Measurements from ENCODE around the gene MYH1. TPM values are rescaled to one million over a fixed set of nuclear protein-coding genes. Genes with fewer than 3 reads are reported as not detected.
A peak's percentile ranks its signal among the peaks of the same experiment; 100 is the strongest.
"Not testable (repeated sequence)": the region's sequence is repeated elsewhere in the genome, so short reads cannot be mapped to it uniquely, and the experiment has no call there.

MYH1 gene
- total and polyA plus RNA-seq, 2 of the 8 experiments (the other 6 are each of a cell fraction or from before 2014, with no cell fraction given): not detected

DNA sequence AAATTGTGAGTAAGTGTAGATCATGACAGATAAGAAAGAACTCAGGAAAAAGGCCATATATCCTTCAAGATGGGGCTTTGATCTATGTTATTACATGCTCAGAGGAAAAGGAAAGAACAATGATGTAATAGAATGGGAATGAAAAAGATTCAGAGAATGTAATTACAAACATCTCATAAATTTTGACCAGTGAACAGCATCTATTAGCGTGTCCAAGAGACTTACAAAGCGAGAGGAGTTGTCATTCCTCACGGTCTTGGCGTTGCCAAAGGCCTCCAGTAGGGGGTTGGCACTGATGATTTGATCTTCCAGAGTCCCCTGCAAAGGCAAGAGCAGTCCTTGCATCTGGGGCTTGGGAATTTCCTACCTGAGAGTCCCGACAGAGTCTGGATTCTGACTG is 25.1 kb upstream of the MYH1 start:
- H3K56ac ChIP-seq (replicated peaks; ENCODE audit: insufficient read length, low read depth, low read length); H3K9ac ChIP-seq (replicated peaks in 1 of 4; ENCODE audit: extremely low read depth in 1 of 4, low read depth in 3 of 4, low read length in 3 of 4); H3K14ac ChIP-seq (ENCODE audit: insufficient read length); H4K91ac ChIP-seq (replicated peaks; ENCODE audit: insufficient read length, low read length); H3K27ac ChIP-seq (ENCODE audit: low read depth, low read length); H2BK20ac ChIP-seq (ENCODE audit: low read length); CTCF ChIA-PET (ENCODE audit: partially characterized antibody); H3K27me3 ChIP-seq (replicated peaks in 1 of 4; ENCODE audit: control insufficient read depth in 3 of 4, extremely low read depth in 1 of 4, insufficient read depth in 3 of 4, low read length in 3 of 4); POLR2A ChIA-PET (ENCODE audit: partially characterized antibody); H2BK5ac ChIP-seq (ENCODE audit: low read depth, low read length); H2AK5ac ChIP-seq (ENCODE audit: low read depth, low read length); H2AFZ ChIP-seq (ENCODE audit: low read length); H4K20me1 ChIP-seq (replicated peaks in 1 of 2; ENCODE audit: control insufficient read depth in 1 of 2, insufficient read depth in 2 of 2, low read length in 2 of 2); H2BK120ac ChIP-seq (replicated peaks; ENCODE audit: low read depth, low read length); H2BK15ac ChIP-seq (ENCODE audit: low read length); H3K23ac ChIP-seq (ENCODE audit: insufficient read length); H3K79me1 ChIP-seq (ENCODE audit: low read depth, low read length); H3K36me3 ChIP-seq (ENCODE audit: control insufficient read depth in 2 of 4, insufficient read depth in 4 of 4, low read length in 3 of 4); H3K18ac ChIP-seq (ENCODE audit: extremely low read depth, low read length); H4K8ac ChIP-seq (ENCODE audit: extremely low read depth, insufficient read depth, low read length); H3K4me3 ChIP-seq (ENCODE audit: extremely low read depth in 1 of 4, insufficient read depth in 2 of 4, low read depth in 3 of 4, low read length in 4 of 4); H3K23me2 ChIP-seq (ENCODE audit: low read depth, low read length); H3K4ac ChIP-seq (replicated peaks; ENCODE audit: insufficient read length, low read depth, low read length); H3K4me2 ChIP-seq (ENCODE audit: insufficient read depth in 1 of 2, low read depth in 2 of 2, low read length in 2 of 2); H3K9me3 ChIP-seq (ENCODE audit: insufficient read depth in 2 of 2, low read depth in 1 of 2, low read length in 1 of 2); DNase-seq (ENCODE audit: low read depth in 1 of 2, low spot score in 2 of 2); H3K4me1 ChIP-seq (replicated peaks in 1 of 4; ENCODE audit: control insufficient read depth in 3 of 4, insufficient read depth in 4 of 4, low read length in 3 of 4); H3K79me2 ChIP-seq (ENCODE audit: control insufficient read depth in 1 of 2, insufficient read depth in 2 of 2, low read length in 2 of 2); H4K5ac ChIP-seq (ENCODE audit: insufficient read length, low read depth, low read length); H2BK12ac ChIP-seq (ENCODE audit: low read depth, low read length): not testable (repeated sequence)
- FAIRE-seq: peak; percentile 94
- 63% methylated on average over 5 of the region's 5 CpGs; no CpG with 5 or more reads in 1 of the 2 experiments for WGBS, 2 experiments (ENCODE audit: extremely low coverage in 1 of 2, insufficient coverage in 1 of 2, insufficient read length in 1 of 2, insufficient replicate concordance in 2 of 2, low coverage in 1 of 2, low lambda C conversion rate in 2 of 2, missing lambda C conversion rate in 1 of 2)
- peak in 1 of 2 experiments; percentile 15; a peak in 1 of 4 replicates for TF ChIP-seq RAD21 (IDR thresholded peaks at IDR 0.05 in 1 of 2, conservative IDR thresholded peaks at IDR 0.05 in 1 of 2; ENCODE audit: low read depth in 2 of 2, low read length in 2 of 2)
- TF ChIP-seq, protein P1, sequence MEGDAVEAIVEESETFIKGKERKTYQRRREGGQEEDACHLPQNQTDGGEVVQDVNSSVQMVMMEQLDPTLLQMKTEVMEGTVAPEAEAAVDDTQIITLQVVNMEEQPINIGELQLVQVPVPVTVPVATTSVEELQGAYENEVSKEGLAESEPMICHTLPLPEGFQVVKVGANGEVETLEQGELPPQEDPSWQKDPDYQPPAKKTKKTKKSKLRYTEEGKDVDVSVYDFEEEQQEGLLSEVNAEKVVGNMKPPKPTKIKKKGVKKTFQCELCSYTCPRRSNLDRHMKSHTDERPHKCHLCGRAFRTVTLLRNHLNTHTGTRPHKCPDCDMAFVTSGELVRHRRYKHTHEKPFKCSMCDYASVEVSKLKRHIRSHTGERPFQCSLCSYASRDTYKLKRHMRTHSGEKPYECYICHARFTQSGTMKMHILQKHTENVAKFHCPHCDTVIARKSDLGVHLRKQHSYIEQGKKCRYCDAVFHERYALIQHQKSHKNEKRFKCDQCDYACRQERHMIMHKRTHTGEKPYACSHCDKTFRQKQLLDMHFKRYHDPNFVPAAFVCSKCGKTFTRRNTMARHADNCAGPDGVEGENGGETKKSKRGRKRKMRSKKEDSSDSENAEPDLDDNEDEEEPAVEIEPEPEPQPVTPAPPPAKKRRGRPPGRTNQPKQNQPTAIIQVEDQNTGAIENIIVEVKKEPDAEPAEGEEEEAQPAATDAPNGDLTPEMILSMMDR (IDR thresholded peaks at IDR 0.05; ENCODE audit: control extremely low read depth in 1 of 3, insufficient read depth in 1 of 3, low read depth in 1 of 3, low read length in 3 of 3): peak in 1 of 3 experiments; percentile 50; a peak in 1 of 4 replicates

All from H1 (cell line).